ENCODE results near the gene KRTAP9-2. TPM values are rescaled to one million over a fixed set of nuclear protein-coding genes. Genes with fewer than 3 reads are reported as not detected.
"Not testable (repeated sequence)": the region's sequence is repeated elsewhere in the genome, so short reads cannot be mapped to it uniquely, and the experiment has no call there.

The KRTAP9-2 gene
- total RNA-seq, 4 donors from 2014 or later, result not detected

DNA sequence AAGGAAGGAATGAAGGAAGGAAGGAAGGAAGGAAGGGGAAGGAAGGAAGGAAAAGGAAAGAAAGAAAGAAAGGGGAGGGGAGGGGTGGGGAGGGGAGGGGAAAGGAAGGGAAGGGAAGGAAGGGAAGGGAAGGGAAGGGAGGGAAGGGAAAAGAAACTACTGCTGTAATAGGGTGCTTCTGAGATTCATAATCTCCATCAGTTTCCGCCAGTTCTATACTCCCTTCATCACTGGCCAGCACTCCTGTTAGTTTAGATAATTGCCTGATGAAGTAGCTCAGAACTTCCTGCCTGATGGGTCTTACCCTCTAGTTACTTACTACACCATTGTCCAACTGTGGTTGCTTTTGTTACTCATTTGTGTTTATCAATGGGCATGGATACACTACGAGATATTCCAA is 36.8 kb downstream of the KRTAP9-2 start:
- TF ChIP-seq CTCF (IDR thresholded peaks at IDR 0.05) (no peak), POLR2A (IDR thresholded peaks at IDR 0.05) (no peak)
- no peak for DNase-seq
- Histone ChIP-seq H3K36me3 (no peaks in the 10 kb centered on the region), H3K9me3 (no peaks in the 10 kb centered on the region), H3K27ac (no peak overlapping the region), H3K27me3 (no peaks in the 10 kb centered on the region), H3K4me1 (no peaks in the 10 kb centered on the region), H3K4me3 (no peak overlapping the region)
- intact Hi-C loops (cut with DNase I; ENCODE audit: low total_unique reads), result no loop called here

GRCh38 chr17:41264599-41264998 is 38.2 kb downstream of the KRTAP9-2 start:
- no peaks in the 10 kb centered on the region for H3K9me3 ChIP-seq
- H3K27me3 ChIP-seq, result no peaks in the 10 kb centered on the region
- no peak for TF ChIP-seq POLR2A (IDR thresholded peaks at IDR 0.05)
- no peak for TF ChIP-seq CTCF (IDR thresholded peaks at IDR 0.05)
- no peak for DNase-seq
- no peaks in the 10 kb centered on the region for H3K36me3 ChIP-seq
- no peaks in the 10 kb centered on the region for H3K4me1 ChIP-seq
- H3K4me3 ChIP-seq, result no peak overlapping the region
- intact Hi-C loops (cut with DNase I; ENCODE audit: low total_unique reads), result no loop called here
- H3K27ac ChIP-seq, result no peak overlapping the region

DNA sequence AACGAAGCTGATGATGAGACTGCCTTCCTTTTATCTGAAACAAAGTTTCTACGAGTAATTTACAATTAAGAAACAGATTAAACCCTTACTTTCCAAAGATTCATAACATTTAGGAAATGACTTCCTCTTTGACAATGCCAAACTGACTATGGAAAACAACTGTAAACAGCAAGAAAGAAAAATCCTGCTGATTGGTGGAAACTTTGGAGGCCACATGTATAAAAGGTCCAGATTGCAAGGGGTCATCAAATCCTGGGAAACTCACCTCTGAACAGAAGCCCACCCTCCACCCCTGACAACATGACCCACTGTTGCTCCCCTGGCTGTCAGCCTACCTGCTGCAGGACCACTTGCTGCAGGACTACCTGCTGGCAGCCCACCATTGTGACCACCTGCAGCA is 38.6 kb downstream of the KRTAP9-2 start, which contains the start of gene KRTAP9-6:
KRTAP9-6 (plus strand) TSS at position 301 of the 400 bp plus-strand sequence; CDS start at position 301, 0 bp downstream.
- intact Hi-C loops (cut with DNase I; ENCODE audit: low total_unique reads), result no loop called here
- Histone ChIP-seq H3K27me3 (no peaks in the 10 kb centered on the region), H3K36me3 (no peaks in the 10 kb centered on the region), H3K4me3 (no peak within 1 kb of the TSS), H3K27ac (no peak within 1 kb of the TSS), H3K4me1 (no peaks in the 10 kb centered on the region), H3K9me3 (no peaks in the 10 kb centered on the region)
- TF ChIP-seq POLR2A (IDR thresholded peaks at IDR 0.05) (no peak), CTCF (IDR thresholded peaks at IDR 0.05) (no peak)
- no peak for DNase-seq

- Histone ChIP-seq H3K4me1 (no peaks in the 10 kb centered on the region), H3K36me3 (no peaks in the 10 kb centered on the region), H3K9me3 (no peaks in the 10 kb centered on the region), H3K4me3 (no peak overlapping the region), H3K27me3 (no peaks in the 10 kb centered on the region), H3K27ac (no peak overlapping the region)
- TF ChIP-seq POLR2A (IDR thresholded peaks at IDR 0.05) (no peak), CTCF (IDR thresholded peaks at IDR 0.05) (no peak)
- intact Hi-C loops (cut with DNase I; ENCODE audit: low total_unique reads), result no loop called here
- no peak for DNase-seq
Measured at GRCh38 chr17:41267711-41268110, 41.3 kb downstream of the KRTAP9-2 start.

DNA sequence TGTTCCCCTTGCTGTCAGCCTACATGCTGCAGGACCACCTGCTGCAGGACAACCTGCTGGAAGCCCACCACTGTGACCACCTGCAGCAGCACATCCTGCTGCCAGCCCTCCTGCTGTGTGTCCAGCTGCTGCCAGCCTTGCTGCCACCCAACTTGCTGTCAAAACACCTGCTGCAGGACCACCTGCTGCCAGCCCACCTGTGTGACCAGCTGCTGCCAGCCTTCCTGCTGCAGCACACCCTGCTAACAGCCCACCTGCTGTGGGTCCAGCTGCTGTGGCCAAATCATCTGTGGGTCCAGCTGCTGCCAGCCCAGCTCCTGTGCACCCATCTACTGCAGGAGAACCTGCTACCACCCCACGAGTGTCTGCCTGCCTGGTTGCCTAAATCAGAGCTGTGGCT is 44.9 kb downstream of the KRTAP9-2 start:
- H3K4me1 ChIP-seq; intact Hi-C loops (cut with DNase I; ENCODE audit: low total_unique reads): not testable (repeated sequence)

GRCh38 chr17:41271858-41272257 is 45.4 kb downstream of the KRTAP9-2 start:
- no peaks in the 10 kb centered on the region for H3K36me3 ChIP-seq
- no peaks in the 10 kb centered on the region for H3K9me3 ChIP-seq
- TF ChIP-seq POLR2A (IDR thresholded peaks at IDR 0.05), result no peak
- no peak for TF ChIP-seq CTCF (IDR thresholded peaks at IDR 0.05)
- no peaks in the 10 kb centered on the region for H3K27me3 ChIP-seq
- DNase-seq, result no peak
- no peaks in the 10 kb centered on the region for H3K4me1 ChIP-seq
- intact Hi-C loops (cut with DNase I; ENCODE audit: low total_unique reads), result no loop called here
- no peak overlapping the region for H3K27ac ChIP-seq
- H3K4me3 ChIP-seq, result no peak overlapping the region

More for the DNA sequence above, 44.9 kb downstream of the KRTAP9-2 start:
- not testable (repeated sequence) for H3K27me3 ChIP-seq, DNase-seq, H3K4me3 ChIP-seq, H3K36me3 ChIP-seq, H3K9me3 ChIP-seq, H3K27ac ChIP-seq

DNA sequence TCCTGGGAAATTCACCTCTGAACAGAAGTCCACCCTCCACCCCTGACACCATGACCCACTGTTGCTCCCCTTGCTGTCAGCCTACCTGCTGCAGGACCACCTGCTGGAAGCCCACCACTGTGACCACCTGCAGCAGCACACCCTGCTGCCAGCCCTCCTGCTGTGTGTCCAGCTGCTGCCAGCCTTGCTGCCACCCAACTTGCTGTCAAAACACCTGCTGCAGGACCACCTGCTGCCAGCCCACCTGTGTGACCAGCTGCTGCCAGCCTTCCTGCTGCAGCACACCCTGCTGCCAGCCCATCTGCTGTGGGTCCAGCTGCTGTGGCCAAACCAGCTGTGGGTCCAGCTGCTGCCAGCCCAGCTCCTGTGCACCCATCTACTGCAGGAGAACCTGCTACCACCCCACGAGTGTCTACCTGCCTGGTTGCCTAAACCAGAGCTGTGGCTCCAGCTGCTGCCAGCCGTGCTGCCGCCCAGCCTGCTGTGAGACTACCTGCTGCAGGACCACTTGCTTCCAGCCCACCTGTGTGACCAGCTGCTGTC is 49.3 kb downstream of the KRTAP9-2 start, which contains the start of gene KRTAP9-7:
KRTAP9-7 (plus strand) TSS at position 51 of the 543 bp plus-strand sequence; CDS start at position 51, 0 bp downstream.
- H3K4me3 ChIP-seq; intact Hi-C loops (cut with DNase I; ENCODE audit: low total_unique reads): not testable (repeated sequence)

More for the DNA sequence above, 49.3 kb downstream of the KRTAP9-2 start, which contains the start of gene KRTAP9-7:
- not testable (repeated sequence) for H3K4me1 ChIP-seq, H3K27me3 ChIP-seq, H3K27ac ChIP-seq, H3K36me3 ChIP-seq, H3K9me3 ChIP-seq, DNase-seq
